ENCODE measurements around the gene ANKRD65.
A peak's percentile ranks its signal among the peaks of the same experiment; 100 is the strongest.
"Not testable (repeated sequence)": the region's sequence is repeated elsewhere in the genome, so short reads cannot be mapped to it uniquely, and the experiment has no call there.

ANKRD65 gene

DNA sequence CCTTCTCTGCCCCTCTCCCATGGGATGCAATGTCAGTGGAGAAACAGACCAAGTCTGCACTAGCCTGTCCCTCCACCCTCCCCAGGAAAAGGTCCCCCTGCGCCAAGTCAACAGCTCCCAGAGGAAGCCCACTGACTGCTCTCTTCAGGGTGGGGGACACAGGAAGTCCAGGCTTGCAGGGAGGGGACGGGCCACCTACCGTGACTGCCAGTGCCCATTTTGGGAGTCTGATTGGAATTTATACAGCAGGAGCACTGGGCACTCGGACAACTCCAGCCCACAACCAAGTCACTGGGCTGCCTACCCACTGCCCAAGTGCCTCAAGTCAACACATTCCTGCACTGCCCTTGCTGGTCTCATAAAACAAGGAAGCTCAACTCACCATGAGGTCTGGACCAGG, 28.1 kb downstream of the ANKRD65 start:
- no peak for DNase-seq

DNA sequence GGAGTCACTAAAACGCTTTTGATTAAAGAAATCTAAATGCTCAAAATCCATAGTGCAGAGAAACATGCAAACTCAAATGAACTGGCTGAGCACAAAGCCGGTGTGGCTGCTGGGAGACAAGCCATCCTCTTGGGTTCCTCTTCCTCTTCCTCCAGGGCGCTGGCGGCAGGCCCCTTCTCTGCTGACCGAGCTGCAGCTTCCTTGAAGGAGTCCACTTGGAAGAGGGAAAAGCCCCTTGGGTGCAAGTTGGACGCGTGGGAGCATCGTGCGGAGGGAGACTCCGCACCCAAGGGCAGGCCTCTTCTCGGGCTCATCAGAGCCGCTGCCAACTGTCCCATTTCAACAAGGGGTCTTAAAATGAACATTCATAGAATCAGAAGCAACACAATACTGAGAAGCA, 29.9 kb downstream of the ANKRD65 start:
- no peak for DNase-seq

DNA sequence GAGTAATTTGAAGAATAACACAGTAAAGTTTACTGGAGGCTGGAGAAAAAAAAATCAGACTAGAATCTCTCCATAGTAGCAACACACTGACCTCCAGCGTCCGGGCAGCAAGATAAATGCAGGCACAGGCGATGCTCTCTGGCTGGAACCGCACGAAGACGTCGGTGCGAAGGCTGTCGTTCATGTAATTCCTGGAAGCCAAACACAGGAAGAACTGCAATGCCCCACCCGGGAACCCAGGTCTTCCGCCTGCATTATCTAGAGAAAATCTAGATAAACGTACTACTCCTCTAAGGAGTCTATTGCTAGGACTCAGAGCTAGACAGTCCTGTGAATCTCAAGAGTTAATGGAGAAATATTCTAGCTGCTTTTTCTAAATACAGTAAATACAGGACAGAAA, 30.4 kb downstream of the ANKRD65 start:
- DNase-seq: no peak

DNA sequence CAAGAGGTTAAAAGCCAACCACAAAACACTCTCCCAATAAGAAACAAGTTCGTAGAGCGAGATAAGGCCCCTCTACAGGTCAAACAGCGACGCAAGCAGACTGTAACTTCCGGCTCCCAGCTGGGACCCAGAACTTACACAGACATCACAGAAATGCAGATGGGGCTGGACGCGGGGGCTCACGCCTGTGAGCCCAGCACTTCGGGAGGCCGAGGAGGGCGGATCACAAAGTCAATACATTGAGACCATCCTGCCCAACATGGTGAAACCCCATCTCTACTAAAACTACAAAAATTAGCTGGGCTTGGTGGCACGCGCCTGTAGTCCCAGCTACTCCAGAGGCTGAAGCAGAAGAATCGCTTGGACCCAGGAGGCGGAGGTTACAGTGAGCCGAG, 33.0 kb downstream of the ANKRD65 start:
- no peak for DNase-seq

DNA sequence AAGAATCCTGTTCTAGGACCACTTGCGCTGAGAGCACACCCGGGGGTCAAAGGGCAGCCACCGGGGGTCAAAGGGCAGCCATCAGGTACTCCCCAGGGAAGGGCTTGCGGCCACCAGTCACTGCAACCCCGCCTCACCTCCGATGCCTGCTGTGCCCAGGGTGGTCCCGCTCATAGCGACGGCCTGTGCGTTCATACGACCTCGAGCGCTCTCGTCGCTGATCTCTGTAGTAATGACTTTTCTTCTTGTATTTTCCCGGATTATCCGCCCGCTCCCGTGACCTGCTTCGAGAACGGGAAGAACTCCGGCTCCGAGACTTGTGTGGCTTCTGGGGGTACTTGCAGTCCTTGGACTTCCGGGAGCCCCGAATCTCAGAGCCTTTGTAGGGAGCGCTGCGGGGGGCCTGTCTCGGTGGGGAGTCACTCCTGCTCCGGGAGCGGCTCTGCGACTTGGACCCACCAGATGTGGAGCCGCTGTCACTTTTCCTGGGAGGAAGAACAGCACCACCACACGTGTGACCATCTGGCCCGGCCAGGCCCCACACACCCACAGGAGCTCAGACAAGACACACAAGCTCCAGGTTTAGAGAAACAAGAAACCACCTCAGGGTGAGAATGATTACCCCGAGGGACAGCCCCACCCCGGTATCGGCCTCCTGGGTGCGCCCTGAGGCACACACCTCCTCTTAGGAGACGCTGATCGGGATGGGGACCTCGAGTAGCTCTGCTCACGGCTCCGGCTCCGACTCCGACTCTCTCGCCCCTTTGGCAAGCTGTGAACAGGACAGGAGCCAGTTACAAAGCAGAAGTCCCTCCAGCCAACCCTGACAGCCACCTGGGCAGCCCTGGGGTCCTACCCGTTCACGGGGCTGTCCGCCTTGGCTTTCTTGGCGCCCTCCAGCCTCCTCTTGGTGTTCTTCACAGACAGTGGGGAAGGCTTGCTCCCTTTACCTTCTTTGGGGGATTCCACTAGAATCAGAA, 33.7 kb downstream of the ANKRD65 start:
- no peak for DNase-seq

DNA sequence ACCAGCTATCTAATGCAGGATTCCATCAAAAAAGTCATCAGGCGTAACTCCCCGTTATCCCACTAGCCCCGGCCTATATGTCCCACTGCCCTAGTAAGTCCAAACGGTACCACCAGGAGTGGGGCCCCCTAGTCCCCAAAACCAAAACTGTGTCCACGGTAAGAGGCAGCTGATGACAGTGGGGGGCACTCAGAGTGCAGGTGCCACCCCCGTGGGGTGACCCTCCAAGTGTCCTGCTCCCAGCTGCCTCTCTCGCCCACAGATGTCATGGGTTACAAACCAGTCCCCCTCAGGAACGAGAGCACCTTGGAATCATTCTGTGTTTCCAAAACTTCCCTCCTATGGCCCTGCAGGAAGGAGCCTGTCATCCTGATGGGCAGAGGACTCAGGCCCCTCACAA, 35.1 kb downstream of the ANKRD65 start:
- no peak for DNase-seq

DNA sequence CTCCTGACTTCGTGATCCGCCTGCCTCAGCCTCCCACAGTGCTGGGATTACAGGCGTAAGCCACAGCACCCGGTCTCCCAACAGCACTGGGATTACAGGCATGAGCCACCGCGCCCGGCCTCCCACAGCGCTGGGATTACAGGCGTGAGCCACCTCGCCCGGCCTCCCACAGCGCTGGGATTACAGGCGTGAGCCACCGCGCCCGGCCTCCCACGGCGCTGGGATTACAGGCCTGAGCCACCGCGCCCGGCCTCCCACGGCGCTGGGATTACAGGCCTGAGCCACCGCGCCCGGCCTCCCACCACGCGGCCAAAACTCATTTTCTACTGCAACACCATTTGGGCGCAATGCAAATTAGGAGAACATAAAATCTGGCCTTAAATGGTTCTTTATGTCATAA, 35.7 kb downstream of the ANKRD65 start:
- not testable (repeated sequence) for DNase-seq

DNA sequence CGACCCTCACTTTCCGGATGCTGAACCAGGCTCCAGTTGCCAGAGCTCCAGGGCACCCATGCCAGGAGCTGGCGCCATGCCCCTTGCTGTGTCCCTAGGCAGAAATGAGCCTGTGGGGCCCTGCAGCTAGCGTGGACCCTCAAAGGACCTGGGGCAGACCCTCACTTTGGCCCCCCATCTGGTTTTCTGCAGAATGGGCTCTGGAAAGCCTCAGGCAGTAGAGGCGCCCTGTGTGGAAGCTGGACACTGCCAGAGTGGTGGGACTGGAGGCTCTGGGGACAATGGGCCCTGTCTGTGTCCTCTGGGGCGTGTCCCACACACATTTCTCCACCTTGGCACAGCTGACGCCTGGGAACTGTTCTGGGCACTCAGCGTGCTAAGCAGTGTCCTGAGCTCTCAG, 39.8 kb downstream of the ANKRD65 start:
- no peak for DNase-seq

DNA sequence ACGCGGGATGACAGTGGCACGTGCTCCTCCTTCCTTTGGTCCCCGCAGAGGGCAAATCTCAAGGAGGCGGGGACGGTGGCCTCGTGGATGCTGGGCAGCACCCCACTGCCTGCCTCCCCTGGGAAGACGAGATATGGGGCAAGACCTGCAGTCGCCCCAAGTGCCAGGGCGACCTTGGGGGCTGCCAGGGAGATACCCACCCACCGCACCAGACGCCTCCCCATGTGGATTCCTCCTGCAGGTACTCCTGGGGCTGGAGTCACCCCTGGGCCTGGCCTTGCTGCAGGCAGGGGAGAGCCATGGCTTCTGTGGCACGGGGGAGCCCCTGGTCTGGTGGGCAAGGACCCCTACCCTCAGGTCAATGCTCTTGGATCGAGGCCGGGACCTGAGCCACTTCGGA, 40.2 kb downstream of the ANKRD65 start:
- no peak for DNase-seq

DNA sequence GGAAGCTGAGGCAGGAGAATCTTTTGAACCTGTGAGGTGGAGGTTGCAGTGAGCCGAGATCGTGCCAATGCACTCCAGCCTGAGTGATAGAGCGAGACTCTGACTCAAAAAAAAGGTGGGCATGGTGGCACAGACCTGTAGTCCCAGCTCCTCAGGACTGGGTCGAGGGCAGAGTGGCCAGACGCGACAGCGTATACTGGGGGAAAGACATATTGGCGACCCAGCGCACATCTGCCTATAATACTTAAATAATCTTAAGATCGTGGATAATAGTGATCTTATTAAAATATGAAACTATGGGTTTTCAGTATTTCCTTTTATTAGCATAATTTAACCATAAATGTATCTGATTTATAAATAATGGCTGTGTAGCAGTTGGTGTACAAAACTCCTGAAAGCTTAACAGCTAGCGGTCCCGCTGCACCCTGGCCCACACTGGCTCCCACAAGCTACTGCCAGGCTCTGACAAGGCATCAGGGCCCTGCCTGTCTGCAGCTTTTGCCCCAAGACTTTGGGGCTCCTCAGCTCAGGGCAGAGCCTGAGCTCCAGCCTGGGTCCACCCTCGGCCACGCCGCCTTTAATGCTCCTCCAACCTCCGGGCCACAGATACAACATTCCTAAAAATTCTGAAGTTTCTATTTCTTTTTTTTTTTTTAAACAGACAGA, 43.4 kb downstream of the ANKRD65 start:
- no peak for DNase-seq

DNA sequence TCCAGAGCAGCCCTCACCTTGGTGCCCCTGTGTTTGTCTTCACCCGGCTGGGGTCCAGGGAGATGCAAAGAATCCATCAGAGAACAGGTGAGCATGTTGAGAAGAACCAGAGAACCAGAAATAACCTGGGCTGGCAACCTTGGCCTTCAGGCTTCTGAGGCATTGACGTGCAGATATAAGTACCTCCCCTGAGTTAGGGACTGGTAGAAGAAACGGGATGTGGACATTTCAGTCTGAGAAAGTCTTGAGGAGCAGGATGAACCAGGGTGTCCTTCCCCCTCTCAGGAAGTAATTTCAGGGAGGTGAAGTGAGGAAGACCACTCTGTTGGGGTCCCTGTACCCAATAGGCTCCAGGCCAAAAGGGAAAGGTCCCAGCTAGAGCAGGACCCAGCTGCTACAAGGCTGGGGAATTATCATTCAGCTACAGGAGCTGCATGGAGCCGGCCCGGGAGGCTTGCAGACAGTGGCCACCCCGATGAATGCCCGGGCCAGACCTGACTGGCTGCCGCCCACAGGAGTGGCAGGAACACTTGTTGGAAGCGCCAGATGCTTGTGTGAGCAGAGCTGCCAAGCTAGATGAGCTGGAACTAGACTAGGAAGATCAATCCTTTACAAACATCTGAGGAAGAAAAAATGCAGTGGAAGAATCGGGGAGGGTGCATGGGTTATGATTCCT, 44.4 kb downstream of the ANKRD65 start:
- DNase-seq: no peak

DNA sequence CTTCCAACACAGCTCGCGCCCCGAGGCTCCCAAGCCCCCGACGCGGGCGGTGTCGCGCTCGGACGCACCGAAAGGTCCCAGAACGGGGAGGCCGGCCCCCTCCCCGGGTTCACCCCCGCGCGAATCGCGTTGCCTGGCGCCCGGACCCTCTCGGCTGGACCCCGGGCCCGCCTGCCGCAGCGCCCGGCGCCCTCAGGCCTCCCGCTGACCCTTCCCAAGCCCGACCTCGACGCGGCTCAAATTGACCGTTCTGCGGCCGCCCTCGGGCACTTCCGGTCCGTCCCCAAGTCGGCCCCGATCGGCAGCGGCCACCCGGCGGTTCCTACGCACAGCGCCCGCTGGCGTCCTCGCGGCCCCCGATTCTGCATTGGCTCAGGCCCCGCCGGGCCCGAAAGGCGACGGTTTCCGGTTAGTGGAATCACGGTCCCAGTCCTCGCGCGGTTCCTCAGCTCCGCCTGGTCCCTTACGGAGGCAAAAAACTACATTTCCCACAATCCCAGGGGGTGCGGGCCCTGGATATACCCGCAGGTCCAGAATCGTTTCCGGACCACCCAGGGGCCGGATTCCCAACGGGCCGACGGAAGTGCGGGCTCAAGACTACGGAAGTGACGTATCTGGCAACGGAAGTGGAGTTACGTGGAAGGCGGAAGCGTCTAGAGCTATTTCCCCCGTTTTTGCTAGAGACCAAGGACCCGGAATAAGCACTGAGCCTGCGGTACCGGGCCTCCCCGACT, 46.0 kb downstream of the ANKRD65 start, which contains the start of gene AURKAIP1:
Gene AURKAIP1 (minus strand): TSS at position 279 of the 734 bp plus-strand sequence. CDS start 451 bp downstream, outside the sequence.
- peak; percentile 90 to 99 for DNase-seq

DNA sequence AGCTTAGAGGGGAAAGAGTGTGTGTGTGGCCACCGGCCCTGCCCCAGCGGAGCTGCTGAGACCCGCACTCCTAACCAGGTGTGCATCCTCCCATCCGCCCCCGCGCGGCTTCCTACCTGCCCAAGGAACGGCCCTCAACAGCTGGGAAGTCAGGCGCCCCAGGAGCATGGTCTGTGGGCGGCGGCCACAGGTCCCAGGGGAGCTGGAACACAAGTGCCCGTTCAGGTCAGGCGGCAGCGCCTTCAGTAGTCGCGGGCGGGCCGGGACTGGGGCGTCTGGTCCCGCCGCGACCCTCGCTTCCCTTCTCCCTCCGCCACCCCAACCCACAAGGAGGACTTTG, 46.5 kb downstream of the ANKRD65 start:
- no peak for DNase-seq

DNA sequence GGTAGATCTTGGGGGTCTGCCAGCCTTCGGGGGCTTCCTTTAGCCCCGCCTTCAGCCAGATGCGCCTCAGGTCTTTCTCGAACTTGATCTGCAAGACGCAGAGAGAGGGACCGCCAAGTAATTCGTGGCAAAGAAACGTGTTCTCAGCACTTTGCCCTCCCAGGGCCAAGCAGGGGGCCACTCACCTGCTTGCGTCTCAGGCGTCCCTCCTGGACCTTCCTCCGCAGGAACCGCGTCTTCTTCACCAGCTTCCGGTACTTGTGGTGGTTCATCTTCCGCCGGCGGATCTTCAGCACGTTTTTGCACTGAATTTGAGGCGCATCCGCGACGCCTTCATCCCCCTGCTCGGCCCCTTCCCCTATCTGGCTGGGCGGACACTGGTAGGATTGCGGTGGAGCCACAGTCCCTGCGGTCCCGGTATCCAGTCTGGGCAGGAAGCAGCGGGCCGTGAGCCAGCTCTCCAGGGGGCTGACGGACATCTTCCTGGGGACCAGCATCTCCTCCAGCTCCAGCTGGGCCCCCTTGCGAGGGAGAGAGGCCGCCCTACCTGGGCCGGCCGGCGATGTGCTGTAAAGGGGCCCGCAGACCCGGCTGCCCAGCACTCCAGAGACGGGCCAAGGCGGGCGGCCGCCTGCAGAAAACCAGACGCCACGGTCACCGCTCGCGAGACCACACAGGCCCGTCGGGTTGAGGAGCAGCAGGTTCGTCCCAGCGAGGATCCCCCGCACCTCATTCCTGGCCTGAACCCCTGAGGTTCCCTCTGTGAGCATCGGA, 47.1 kb downstream of the ANKRD65 start:
- DNase-seq: no peak

DNA sequence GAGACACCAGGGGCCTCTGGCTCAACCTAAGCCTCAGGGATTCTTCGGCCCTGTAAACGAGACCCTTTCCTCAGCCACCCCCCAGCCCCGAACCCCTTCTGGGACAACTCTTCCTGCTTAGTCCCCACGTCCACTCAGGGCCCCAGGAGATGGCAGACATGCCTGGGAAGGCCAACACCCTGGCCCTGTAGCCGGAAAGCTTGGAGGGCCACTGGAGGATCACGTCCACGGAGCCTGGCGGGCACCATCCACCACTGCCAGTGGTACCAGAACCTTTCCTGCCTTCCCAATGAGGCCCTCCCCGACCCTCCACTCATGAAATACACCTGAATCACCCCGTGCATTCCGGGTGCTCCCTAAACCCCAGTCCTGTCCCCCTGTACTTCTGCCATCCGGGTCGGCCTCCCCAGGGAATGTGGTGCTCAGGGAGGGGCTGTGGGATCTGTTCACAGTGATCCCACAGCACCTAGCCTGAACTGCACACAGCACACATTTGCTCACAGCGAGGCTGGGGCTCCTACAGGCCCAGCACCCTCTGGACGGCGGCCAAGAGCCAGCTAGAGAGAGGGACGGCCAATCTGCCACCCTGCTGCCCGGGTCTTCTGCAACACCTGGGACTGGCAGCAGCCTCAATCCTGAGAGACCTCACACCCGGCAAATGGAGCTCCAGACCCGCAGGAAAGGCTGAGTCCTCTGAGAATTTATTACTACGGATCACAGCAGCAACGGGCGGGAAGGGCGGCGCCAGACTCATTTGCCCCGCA, 47.8 kb downstream of the ANKRD65 start:
- DNase-seq: no peak

DNA sequence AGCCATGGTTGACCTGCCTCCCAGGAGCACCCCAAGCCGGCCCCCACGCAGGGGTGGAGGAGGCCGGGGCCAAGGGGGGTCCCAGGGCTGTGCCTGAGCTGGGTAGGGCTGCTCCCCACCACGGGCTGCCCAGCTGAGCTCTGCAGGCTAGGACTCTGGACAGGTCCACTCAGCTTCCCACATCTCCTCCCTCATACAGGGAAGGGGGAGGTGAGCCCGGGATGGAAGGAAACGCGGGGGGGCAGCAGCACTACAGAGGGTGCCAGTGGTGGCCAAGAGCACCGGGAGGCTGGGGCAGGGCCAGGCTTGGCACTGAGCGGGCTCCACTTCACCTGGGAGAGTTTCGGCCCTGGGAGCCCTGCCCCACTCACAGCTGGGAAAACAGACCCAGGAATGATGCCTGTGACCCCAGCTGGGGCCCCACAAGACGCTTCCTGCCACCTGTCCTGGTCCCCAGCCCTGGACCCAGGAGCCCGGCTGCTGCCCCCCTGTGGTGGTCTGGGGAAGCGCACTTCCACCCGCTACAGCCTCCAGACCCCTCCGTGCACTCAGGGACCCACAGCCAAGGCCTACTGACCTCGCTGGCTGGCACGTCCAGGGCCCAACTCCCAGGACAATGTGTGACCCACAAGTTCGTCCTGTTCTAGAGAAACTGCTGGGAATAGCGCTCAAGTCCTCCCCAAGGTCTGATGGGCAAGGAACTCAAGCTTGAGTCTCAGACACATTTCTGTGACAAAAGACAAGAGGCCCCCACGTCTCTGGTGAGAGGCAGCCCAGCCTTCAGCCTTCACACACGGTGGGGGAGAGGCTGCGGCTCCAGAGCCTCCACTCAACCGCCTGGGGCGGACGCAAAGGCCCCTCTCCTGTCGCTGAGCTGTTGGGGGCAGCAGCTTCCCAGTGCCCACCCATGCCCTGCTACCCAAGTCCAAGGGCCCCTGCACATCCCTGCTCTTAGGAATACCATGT, 49.0 kb downstream of the ANKRD65 start:
- peak; percentile 35 to 53 for DNase-seq

DNA sequence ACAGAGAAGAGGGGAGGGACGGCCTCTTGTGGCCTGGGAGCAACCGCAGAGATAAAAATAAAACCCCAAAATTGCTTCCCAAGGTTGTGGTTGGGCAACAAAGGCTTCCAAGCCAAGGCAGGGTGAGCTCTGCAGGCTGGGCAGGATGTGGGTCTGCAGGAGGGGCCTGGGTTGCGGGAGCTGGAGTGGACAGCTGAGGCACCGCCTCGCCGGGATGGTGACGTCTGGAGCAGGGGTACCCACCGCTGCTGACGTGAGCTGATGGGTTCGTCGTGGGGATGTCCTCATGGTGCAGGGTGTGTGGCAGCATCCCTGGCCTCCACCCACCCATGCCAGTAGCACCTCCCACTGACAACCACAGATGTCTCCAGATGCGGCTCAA, 49.7 kb downstream of the ANKRD65 start:
- no peak for DNase-seq

DNA sequence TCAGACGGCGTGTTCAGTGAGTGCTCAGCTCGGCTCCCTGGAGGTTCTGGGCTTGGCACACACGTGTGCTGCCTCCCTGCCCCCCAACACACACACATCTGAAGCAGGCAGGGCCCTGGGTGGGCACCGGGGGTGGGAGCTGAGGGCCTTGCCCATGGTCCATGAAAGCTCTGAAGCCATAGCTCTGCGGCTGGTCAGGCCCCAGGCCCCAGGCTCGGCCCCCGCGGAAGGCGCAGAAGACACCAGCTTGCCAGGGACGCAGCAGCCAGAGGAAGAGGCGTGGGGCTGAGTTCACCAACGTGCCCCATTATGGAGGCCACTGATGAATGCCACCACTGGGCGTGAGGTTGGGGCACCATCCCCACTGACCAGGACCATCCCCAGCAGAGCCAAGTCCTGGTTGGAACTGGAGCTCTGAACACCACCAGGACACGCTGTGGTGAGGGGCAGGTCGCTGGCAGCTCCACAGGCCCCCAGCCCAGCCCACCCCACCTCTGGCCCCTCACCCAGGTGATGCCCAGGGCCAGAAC, 50.2 kb downstream of the ANKRD65 start:
- DNase-seq: no peak

DNA sequence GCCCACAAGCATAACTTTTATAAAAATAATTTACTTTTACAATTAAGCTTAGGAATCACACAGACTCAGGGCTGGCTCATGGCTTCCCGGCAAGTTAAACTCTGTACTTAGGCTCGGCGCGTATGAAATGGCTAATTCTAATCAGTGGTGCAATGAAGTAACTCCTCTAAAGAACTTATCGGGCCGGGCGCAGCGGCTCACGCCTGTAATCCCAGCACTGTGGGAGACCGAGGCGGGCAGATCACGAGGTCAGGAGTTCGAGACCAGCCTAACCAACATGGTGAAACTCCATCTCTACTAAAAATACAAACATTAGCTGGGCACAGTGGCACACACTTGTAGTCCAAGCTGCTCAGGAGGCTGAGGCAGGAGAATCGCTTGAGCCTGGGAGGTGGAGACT, 51.0 kb downstream of the ANKRD65 start:
- not testable (repeated sequence) for DNase-seq

Data from bone marrow (tissue), 2 donors.